GM19397 (cell line): ENCODE results near the gene DDX56.
"Not testable (repeated sequence)": the region's sequence is repeated elsewhere in the genome, so short reads cannot be mapped to it uniquely, and the experiment has no call there.

Experiments
- ATAC-seq: cut with Tn5 transposase; IDR thresholded peaks from one replicate; pipeline ENCODE4 v1.9.1; 2021; ENCODE audit warnings: mild to moderate bottlenecking, moderate library complexity; ENCODE audit not compliant: unreplicated experiment

The DDX56 gene

GRCh38 chr7:44564606-44565005, 9.1 kb downstream of the DDX56 start:
- ATAC-seq: no peak

- ATAC-seq: no peak
Measured at GRCh38 chr7:44563171-44563679, 10.5 kb downstream of the DDX56 start.

- not testable (repeated sequence) for ATAC-seq
Measured at GRCh38 chr7:44562622-44562962, 11.1 kb downstream of the DDX56 start.

- no peak for ATAC-seq
Measured at GRCh38 chr7:44561962-44562621, 11.6 kb downstream of the DDX56 start.

GRCh38 chr7:44561481-44561880, 12.2 kb downstream of the DDX56 start:
- ATAC-seq: no peak

GRCh38 chr7:44559485-44559884, 14.2 kb downstream of the DDX56 start:
- no peak for ATAC-seq

GRCh38 chr7:44557485-44557884, 16.2 kb downstream of the DDX56 start:
- ATAC-seq: no peak

GRCh38 chr7:44555350-44555749, 18.4 kb downstream of the DDX56 start:
- no peak for ATAC-seq

GRCh38 chr7:44552473-44553005, 21.2 kb downstream of the DDX56 start:
- not testable (repeated sequence) for ATAC-seq

- ATAC-seq: no peak
Measured at GRCh38 chr7:44549457-44549856, 24.3 kb downstream of the DDX56 start.

- no peak for ATAC-seq
Measured at GRCh38 chr7:44548893-44549292, 24.8 kb downstream of the DDX56 start.

- ATAC-seq: no peak
Measured at GRCh38 chr7:44547536-44548231, 26.0 kb downstream of the DDX56 start.

- no peak for ATAC-seq
Measured at GRCh38 chr7:44541876-44542610, 31.7 kb downstream of the DDX56 start.

- no peak for ATAC-seq
Measured at GRCh38 chr7:44541028-44541869, 32.5 kb downstream of the DDX56 start, which contains the start of gene NPC1L1. NPC1L1 (minus strand) TSS chr7:44541330; CDS start chr7:44541259, 71 bp downstream.

GRCh38 chr7:44540592-44541027, 33.1 kb downstream of the DDX56 start:
- no peak for ATAC-seq

- no peak for ATAC-seq
Measured at GRCh38 chr7:44539669-44540506, 33.8 kb downstream of the DDX56 start.

- no peak for ATAC-seq
Measured at GRCh38 chr7:44538798-44539668, 34.7 kb downstream of the DDX56 start.

GRCh38 chr7:44538093-44538797, 35.5 kb downstream of the DDX56 start:
- ATAC-seq: no peak
